Mesenchymal stem cell (in vitro differentiated cells and primary cell): ENCODE results near the gene SORCS1.

Experiments
- DNase-seq: peaks from one replicate; pipeline ENCODE4 v3.0.0-alpha.2; 2013
- H2AFZ ChIP-seq: one replicate; pipeline ENCODE4 v1.6.1; 2013; ENCODE audit warnings: low read depth, mild to moderate bottlenecking, control low read depth, inconsistent platforms, low read length, moderate library complexity
- H2AK5ac ChIP-seq: 2 replicates; pipeline ENCODE4 v1.6.1; 2013; ENCODE audit warnings: low read length, moderate library complexity, mild to moderate bottlenecking, inconsistent platforms; ENCODE audit not compliant: severe bottlenecking
- H2BK120ac ChIP-seq: one replicate; pipeline ENCODE4 v1.6.1; 2013; ENCODE audit warnings: low read depth, mild to moderate bottlenecking, inconsistent platforms, low read length, moderate library complexity
- H2BK12ac ChIP-seq, 2 experiments: one replicate each; pipeline ENCODE4 v1.6.1; 2013; ENCODE audit warnings: inconsistent platforms in 2 of 2, low read length in 2 of 2, mild to moderate bottlenecking in 2 of 2, moderate library complexity in 2 of 2, control low read depth in 1 of 2
- H2BK15ac ChIP-seq: one replicate; pipeline ENCODE4 v1.6.1; 2013; ENCODE audit warnings: mild to moderate bottlenecking, low read depth, inconsistent platforms; ENCODE audit not compliant: poor library complexity, severe bottlenecking
- H2BK5ac ChIP-seq: 2 replicates; pipeline ENCODE4 v1.6.1; 2013; ENCODE audit warnings: low read depth, mild to moderate bottlenecking, low read length, control low read depth, inconsistent platforms; ENCODE audit not compliant: poor library complexity, severe bottlenecking
- H3K14ac ChIP-seq, 2 experiments: one replicate each; pipeline ENCODE4 v1.6.1; 2013; ENCODE audit warnings: inconsistent platforms in 2 of 2, low read length in 2 of 2, control low read depth in 1 of 2, mild to moderate bottlenecking in 1 of 2, moderate library complexity in 1 of 2
- H3K18ac ChIP-seq, 2 experiments: one replicate each; pipeline ENCODE4 v1.6.1; 2013; ENCODE audit warnings: inconsistent platforms in 2 of 2, low read length in 2 of 2, control low read depth in 1 of 2, low read depth in 1 of 2, mild to moderate bottlenecking in 1 of 2
- H3K23ac ChIP-seq, 2 experiments: one replicate each; pipeline ENCODE4 v1.6.1; 2013; ENCODE audit warnings: inconsistent platforms in 2 of 2, low read length in 2 of 2, mild to moderate bottlenecking in 2 of 2, moderate library complexity in 2 of 2, control low read depth in 1 of 2
- H3K27ac ChIP-seq: 2 replicates; pipeline ENCODE4 v1.5.1; 2013; ENCODE audit warnings: mild to moderate bottlenecking, moderate library complexity, low read length, control low read depth, inconsistent platforms; ENCODE audit not compliant: poor library complexity, severe bottlenecking
- H3K27me3 ChIP-seq, 2 experiments: 2 replicates each; pipeline versions ENCODE4 v1.6.1 to v1.7.0; 2013; ENCODE audit warnings: low read length in 2 of 2, mild to moderate bottlenecking in 2 of 2, moderate library complexity in 2 of 2, control low read depth in 1 of 2, inconsistent platforms in 1 of 2; ENCODE audit not compliant: control insufficient read depth in 1 of 2, insufficient read depth in 1 of 2
- H3K36me3 ChIP-seq, 2 experiments: 2 replicates each; pipeline versions ENCODE4 v1.6.1 to v1.7.0; 2013; ENCODE audit warnings: low read length in 2 of 2, control low read depth in 1 of 2, inconsistent platforms in 1 of 2, low read depth in 1 of 2, mild to moderate bottlenecking in 1 of 2; ENCODE audit not compliant: insufficient read depth in 2 of 2, control insufficient read depth in 1 of 2
- H3K4ac ChIP-seq, 2 experiments: one replicate each; pipeline ENCODE4 v1.6.1; 2013; ENCODE audit warnings: inconsistent platforms in 2 of 2, low read length in 2 of 2, mild to moderate bottlenecking in 2 of 2, moderate library complexity in 2 of 2, control low read depth in 1 of 2, low read depth in 1 of 2
- H3K4me1 ChIP-seq: 2 replicates; pipeline ENCODE4 v1.6.1; 2013; ENCODE audit warnings: low read depth, low read length, control low read depth; ENCODE audit not compliant: control insufficient read depth, insufficient read depth
- H3K4me2 ChIP-seq: 2 replicates; pipeline ENCODE4 v1.6.1; 2013; ENCODE audit warnings: low read length, mild to moderate bottlenecking, inconsistent platforms; ENCODE audit not compliant: poor library complexity, severe bottlenecking
- H3K4me3 ChIP-seq, 2 experiments: 2 replicates each; pipeline versions ENCODE4 v1.5.1 to v1.7.0; 2013; ENCODE audit warnings: low read length in 2 of 2, mild to moderate bottlenecking in 2 of 2, control low read depth in 1 of 2, low read depth in 1 of 2; ENCODE audit not compliant: insufficient read depth in 1 of 2
- H3K79me1 ChIP-seq: replicated peaks from 2 replicates; pipeline ENCODE4 v1.6.1; 2013; ENCODE audit warnings: mild to moderate bottlenecking, control low read depth, low read length, inconsistent platforms; ENCODE audit not compliant: poor library complexity, severe bottlenecking
- H3K9ac ChIP-seq: 2 replicates; pipeline ENCODE4 v1.7.0; 2013; ENCODE audit warnings: mild to moderate bottlenecking, low read length, moderate library complexity
- H3K9me3 ChIP-seq: 2 replicates; pipeline ENCODE4 v1.7.0; 2013; ENCODE audit warnings: mild to moderate bottlenecking, low read length; ENCODE audit not compliant: control insufficient read depth
- H4K8ac ChIP-seq: one replicate; pipeline ENCODE4 v1.6.1; 2013; ENCODE audit warnings: inconsistent platforms, mild to moderate bottlenecking, low read length, moderate library complexity
- H4K91ac ChIP-seq: one replicate; pipeline ENCODE4 v1.6.1; 2013; ENCODE audit warnings: mild to moderate bottlenecking, low read length, inconsistent platforms
- WGBS: methylation state at CpG from one replicate; pipeline ENCODE4 v1.1.7; 2013; ENCODE audit warnings: mixed read lengths; 5-methylcytosine and 5-hydroxymethylcytosine counted together

SORCS1 gene

GRCh38 chr10:107085665-107086525, 78.6 kb downstream of the SORCS1 start:
- Histone ChIP-seq H4K8ac (no peak overlapping the region), H4K91ac (no peak overlapping the region), H3K9ac (no peak overlapping the region), H3K4ac (no peak overlapping the region), H2BK12ac (no peak overlapping the region), H3K27me3 (no peaks in the 10 kb centered on the region), H3K18ac (no peak overlapping the region), H3K4me3 (no peak overlapping the region), H3K4me2 (no peak overlapping the region), H3K4me1 (no peaks in the 10 kb centered on the region), H3K23ac (no peak overlapping the region), H3K36me3 (no peaks in the 10 kb centered on the region), H3K14ac (no peak overlapping the region), H3K27ac (no peak overlapping the region), H2AK5ac (no peak overlapping the region), H2BK120ac (no peak overlapping the region), H2AFZ (no peak overlapping the region), H3K9me3 (peaks cover 3% of the 10 kb centered on the region), H2BK5ac (no peak overlapping the region), H3K79me1 (no peaks in the 10 kb centered on the region), H2BK15ac (no peak overlapping the region)
- no peak for DNase-seq
- WGBS, result 76% methylated on average over 4 of the region's 6 CpGs

GRCh38 chr10:107083388-107084009, 81.0 kb downstream of the SORCS1 start:
- Histone ChIP-seq H2BK12ac (no peak overlapping the region), H3K27ac (no peak overlapping the region), H3K4me3 (no peak overlapping the region), H2BK5ac (no peak overlapping the region), H2BK15ac (no peak overlapping the region), H3K9me3 (peaks cover 3% of the 10 kb centered on the region), H3K4me1 (no peaks in the 10 kb centered on the region), H3K27me3 (no peaks in the 10 kb centered on the region), H3K36me3 (no peaks in the 10 kb centered on the region), H3K14ac (no peak overlapping the region), H3K4me2 (no peak overlapping the region), H2AFZ (no peak overlapping the region), H3K23ac (no peak overlapping the region), H4K8ac (no peak overlapping the region), H3K4ac (no peak overlapping the region), H3K79me1 (no peaks in the 10 kb centered on the region), H3K9ac (no peak overlapping the region), H4K91ac (no peak overlapping the region), H2BK120ac (no peak overlapping the region), H3K18ac (no peak overlapping the region), H2AK5ac (no peak overlapping the region)
- no peak for DNase-seq
- WGBS, result 29% methylated on average over 1 of the region's 3 CpGs

GRCh38 chr10:107081644-107082043, 82.9 kb downstream of the SORCS1 start:
- no peak overlapping the region for H3K4me2 ChIP-seq
- no peak overlapping the region for H2AK5ac ChIP-seq
- H4K8ac ChIP-seq, result no peak overlapping the region
- H2BK5ac ChIP-seq, result no peak overlapping the region
- H3K27ac ChIP-seq, result no peak overlapping the region
- H3K18ac ChIP-seq, result no peak overlapping the region
- H3K4me1 ChIP-seq, result no peaks in the 10 kb centered on the region
- H3K27me3 ChIP-seq, result no peaks in the 10 kb centered on the region
- H3K4me3 ChIP-seq, result no peak overlapping the region
- H3K4ac ChIP-seq, result no peak overlapping the region
- H2BK12ac ChIP-seq, result no peak overlapping the region
- no peak overlapping the region for H3K9ac ChIP-seq
- WGBS, result 90% methylated on average over 1 of the region's 1 CpG
- no peak overlapping the region for H2BK15ac ChIP-seq
- peaks cover 3% of the 10 kb centered on the region for H3K9me3 ChIP-seq
- no peak overlapping the region for H4K91ac ChIP-seq
- no peak for DNase-seq
- no peak overlapping the region for H3K14ac ChIP-seq
- no peaks in the 10 kb centered on the region for H3K36me3 ChIP-seq
- no peak overlapping the region for H3K23ac ChIP-seq
- no peak overlapping the region for H2BK120ac ChIP-seq
- no peak overlapping the region for H2AFZ ChIP-seq
- H3K79me1 ChIP-seq, result no peaks in the 10 kb centered on the region

- Histone ChIP-seq H3K4me1 (no peaks in the 10 kb centered on the region), H3K14ac (no peak overlapping the region), H2BK120ac (no peak overlapping the region), H3K4me2 (no peak overlapping the region), H3K18ac (no peak overlapping the region), H3K4ac (no peak overlapping the region), H2AFZ (no peak overlapping the region), H3K9ac (no peak overlapping the region), H3K23ac (no peak overlapping the region), H4K91ac (no peak overlapping the region), H3K27me3 (no peaks in the 10 kb centered on the region), H3K4me3 (no peak overlapping the region), H2AK5ac (no peak overlapping the region), H3K9me3 (peaks cover 3% of the 10 kb centered on the region), H3K79me1 (no peaks in the 10 kb centered on the region), H2BK12ac (no peak overlapping the region), H2BK15ac (no peak overlapping the region), H3K36me3 (no peaks in the 10 kb centered on the region), H3K27ac (no peak overlapping the region), H4K8ac (no peak overlapping the region), H2BK5ac (no peak overlapping the region)
- DNase-seq, result no peak
- WGBS, result 63% methylated on average over 1 of the region's 2 CpGs
These were observed 89.4 kb downstream of the SORCS1 start for GRCh38 chr10:107075117-107075516.
